ENCODE data around the gene LIG3. TPM values are rescaled to one million over a fixed set of nuclear protein-coding genes. Genes with fewer than 3 reads are reported as not detected.

The LIG3 gene
- total RNA-seq, 1 donor from 2014 or later = 93.3 TPM

DNA sequence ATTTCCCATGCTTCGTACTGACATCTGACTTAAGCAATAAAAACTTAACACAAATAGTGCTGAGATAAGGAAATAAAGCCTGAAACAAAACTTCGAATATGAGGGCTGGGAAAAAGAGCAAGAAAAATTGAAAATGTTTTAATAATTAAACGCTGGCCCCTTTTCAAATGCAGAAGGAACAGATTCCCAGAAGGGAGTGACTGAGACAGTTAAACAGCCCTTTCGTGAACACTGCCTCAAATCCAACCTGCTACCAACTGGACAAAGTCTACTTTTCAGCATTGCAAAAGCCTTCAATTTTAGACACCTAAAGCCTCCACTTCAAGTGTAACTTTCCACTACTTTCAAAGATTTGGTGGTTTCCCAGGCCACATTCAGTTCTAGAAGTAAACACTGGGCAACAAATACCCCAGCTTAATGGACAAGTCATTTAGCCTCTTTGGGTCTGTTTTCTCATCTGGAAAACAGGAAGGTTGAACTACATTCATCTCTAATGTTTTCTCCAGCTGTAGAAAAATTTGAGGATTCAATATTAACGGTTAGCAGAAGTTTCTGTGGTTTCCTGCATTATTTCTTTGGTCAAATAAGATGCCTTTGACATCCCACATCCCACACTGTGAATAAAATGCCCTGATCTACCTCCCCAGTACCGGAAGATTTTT is 71.4 kb downstream of the LIG3 start:
- H3K9me3 Mint-ChIP-seq (ENCODE audit: unreplicated experiment) = no peaks in the 10 kb centered on the region
- DNase-seq = no peak
- H3K4me1 Mint-ChIP-seq (ENCODE audit: low read depth, unreplicated experiment) = no peaks in the 10 kb centered on the region
- no peak overlapping the region for H3K4me3 Mint-ChIP-seq (ENCODE audit: unreplicated experiment)
- no peaks in the 10 kb centered on the region for H3K36me3 Mint-ChIP-seq (ENCODE audit: unreplicated experiment)
- no peaks in the 10 kb centered on the region for H3K27me3 Mint-ChIP-seq (ENCODE audit: unreplicated experiment)
- H3K27ac Mint-ChIP-seq (ENCODE audit: unreplicated experiment) = no peak overlapping the region
- TF ChIP-seq, protein P1, sequence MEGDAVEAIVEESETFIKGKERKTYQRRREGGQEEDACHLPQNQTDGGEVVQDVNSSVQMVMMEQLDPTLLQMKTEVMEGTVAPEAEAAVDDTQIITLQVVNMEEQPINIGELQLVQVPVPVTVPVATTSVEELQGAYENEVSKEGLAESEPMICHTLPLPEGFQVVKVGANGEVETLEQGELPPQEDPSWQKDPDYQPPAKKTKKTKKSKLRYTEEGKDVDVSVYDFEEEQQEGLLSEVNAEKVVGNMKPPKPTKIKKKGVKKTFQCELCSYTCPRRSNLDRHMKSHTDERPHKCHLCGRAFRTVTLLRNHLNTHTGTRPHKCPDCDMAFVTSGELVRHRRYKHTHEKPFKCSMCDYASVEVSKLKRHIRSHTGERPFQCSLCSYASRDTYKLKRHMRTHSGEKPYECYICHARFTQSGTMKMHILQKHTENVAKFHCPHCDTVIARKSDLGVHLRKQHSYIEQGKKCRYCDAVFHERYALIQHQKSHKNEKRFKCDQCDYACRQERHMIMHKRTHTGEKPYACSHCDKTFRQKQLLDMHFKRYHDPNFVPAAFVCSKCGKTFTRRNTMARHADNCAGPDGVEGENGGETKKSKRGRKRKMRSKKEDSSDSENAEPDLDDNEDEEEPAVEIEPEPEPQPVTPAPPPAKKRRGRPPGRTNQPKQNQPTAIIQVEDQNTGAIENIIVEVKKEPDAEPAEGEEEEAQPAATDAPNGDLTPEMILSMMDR (IDR thresholded peaks at IDR 0.05; ENCODE audit: partially characterized antibody, unreplicated experiment) = no peak

DNA sequence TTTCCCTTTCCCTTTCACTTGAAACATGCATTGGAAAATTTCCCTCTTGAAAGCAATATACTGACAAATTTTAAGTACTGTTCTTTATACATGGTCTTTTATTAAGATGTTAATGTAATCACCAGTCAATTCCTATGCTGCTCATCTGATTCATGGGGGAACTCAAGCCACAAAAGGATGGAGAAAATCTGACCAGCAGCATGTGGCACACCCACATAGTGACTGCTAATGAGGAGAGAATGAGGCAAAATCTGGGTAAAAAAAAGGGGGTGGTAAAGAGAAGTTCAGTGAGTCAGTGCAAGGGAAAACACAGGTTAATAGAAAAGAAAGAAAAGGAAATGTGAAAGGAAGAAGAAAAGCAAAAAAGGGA is 71.9 kb downstream of the LIG3 start:
- no peak for DNase-seq
- no peak overlapping the region for H3K4me3 Mint-ChIP-seq (ENCODE audit: unreplicated experiment)
- H3K27me3 Mint-ChIP-seq (ENCODE audit: unreplicated experiment) = no peaks in the 10 kb centered on the region
- H3K36me3 Mint-ChIP-seq (ENCODE audit: unreplicated experiment) = no peaks in the 10 kb centered on the region
- no peaks in the 10 kb centered on the region for H3K4me1 Mint-ChIP-seq (ENCODE audit: low read depth, unreplicated experiment)
- no peak overlapping the region for H3K27ac Mint-ChIP-seq (ENCODE audit: unreplicated experiment)
- TF ChIP-seq, protein P1 (IDR thresholded peaks at IDR 0.05; ENCODE audit: partially characterized antibody, unreplicated experiment) = no peak
- no peaks in the 10 kb centered on the region for H3K9me3 Mint-ChIP-seq (ENCODE audit: unreplicated experiment)

DNA sequence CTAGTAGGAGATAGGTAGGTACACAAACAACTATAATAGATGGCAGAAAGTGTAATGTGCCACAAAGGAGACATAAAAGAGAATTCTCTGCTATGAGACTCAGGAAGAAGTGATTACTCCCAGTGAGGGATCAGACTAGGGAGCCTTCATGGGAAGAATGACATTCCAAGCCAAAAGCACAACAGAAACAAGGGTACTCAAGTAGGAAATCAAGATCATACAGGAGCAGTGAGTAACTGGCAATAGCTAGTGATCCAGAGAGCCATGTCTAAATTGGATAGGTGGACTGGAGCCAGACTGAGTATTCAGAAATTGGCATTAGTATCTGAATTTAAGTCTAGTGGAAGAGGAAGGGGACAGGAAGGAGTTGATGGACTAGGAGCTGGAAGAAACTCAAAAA is 72.5 kb downstream of the LIG3 start:
- Mint-ChIP-seq H3K27me3 (ENCODE audit: unreplicated experiment) (no peaks in the 10 kb centered on the region), H3K27ac (ENCODE audit: unreplicated experiment) (no peak overlapping the region), H3K36me3 (ENCODE audit: unreplicated experiment) (no peaks in the 10 kb centered on the region), H3K4me3 (ENCODE audit: unreplicated experiment) (no peak overlapping the region), H3K4me1 (ENCODE audit: low read depth, unreplicated experiment) (no peaks in the 10 kb centered on the region), H3K9me3 (ENCODE audit: unreplicated experiment) (no peaks in the 10 kb centered on the region)
- TF ChIP-seq, protein P1 (IDR thresholded peaks at IDR 0.05; ENCODE audit: partially characterized antibody, unreplicated experiment) = no peak
- no peak for DNase-seq

DNA sequence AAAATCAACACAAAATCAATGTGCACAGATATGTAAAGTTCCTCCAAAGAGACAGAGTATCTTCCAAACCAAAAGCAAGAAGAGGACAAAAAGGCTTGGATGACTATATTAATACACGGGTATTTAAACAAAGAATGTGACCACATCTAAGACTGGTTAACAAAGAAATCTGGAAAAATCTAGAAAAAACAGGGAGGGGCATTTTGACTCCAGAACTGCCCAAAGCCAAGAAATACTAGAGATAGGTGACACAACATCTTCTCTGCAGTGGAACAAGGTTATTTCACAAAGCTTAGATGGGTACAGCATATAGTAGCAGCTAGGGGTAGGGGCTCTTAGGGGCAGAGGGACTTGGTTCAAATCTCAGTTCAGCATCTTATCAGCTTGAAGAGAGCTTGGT is 72.9 kb downstream of the LIG3 start:
- H3K27me3 Mint-ChIP-seq (ENCODE audit: unreplicated experiment) = no peaks in the 10 kb centered on the region
- H3K4me1 Mint-ChIP-seq (ENCODE audit: low read depth, unreplicated experiment) = no peaks in the 10 kb centered on the region
- H3K36me3 Mint-ChIP-seq (ENCODE audit: unreplicated experiment) = no peaks in the 10 kb centered on the region
- H3K4me3 Mint-ChIP-seq (ENCODE audit: unreplicated experiment) = no peak overlapping the region
- no peak overlapping the region for H3K27ac Mint-ChIP-seq (ENCODE audit: unreplicated experiment)
- no peak for DNase-seq
- no peaks in the 10 kb centered on the region for H3K9me3 Mint-ChIP-seq (ENCODE audit: unreplicated experiment)
- TF ChIP-seq, protein P1 (IDR thresholded peaks at IDR 0.05; ENCODE audit: partially characterized antibody, unreplicated experiment) = no peak

DNA sequence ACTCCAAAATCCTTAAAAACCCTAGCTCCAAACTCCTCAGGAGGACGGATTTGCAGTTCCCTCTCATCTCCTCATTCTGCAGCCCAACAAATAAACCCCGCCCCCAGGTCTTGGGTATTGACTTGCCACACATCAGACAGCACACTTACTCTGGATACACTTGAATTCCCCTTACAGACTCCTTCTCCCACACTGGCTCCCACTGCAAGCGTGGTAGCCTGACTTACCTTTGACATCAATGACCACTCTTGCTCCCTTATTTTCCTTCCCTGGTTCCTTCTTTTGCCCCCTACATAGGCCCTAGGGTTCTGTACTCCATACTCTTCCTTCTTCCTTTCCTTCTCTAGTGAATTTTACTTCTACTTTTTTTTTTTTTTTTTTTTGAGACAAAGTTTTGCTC is 75.7 kb downstream of the LIG3 start:
- no peak for DNase-seq
- Mint-ChIP-seq H3K27ac (ENCODE audit: unreplicated experiment) (no peak overlapping the region), H3K4me3 (ENCODE audit: unreplicated experiment) (no peak overlapping the region), H3K4me1 (ENCODE audit: low read depth, unreplicated experiment) (no peaks in the 10 kb centered on the region), H3K36me3 (ENCODE audit: unreplicated experiment) (no peaks in the 10 kb centered on the region), H3K9me3 (ENCODE audit: unreplicated experiment) (no peaks in the 10 kb centered on the region), H3K27me3 (ENCODE audit: unreplicated experiment) (no peaks in the 10 kb centered on the region)
- TF ChIP-seq, protein P1 (IDR thresholded peaks at IDR 0.05; ENCODE audit: partially characterized antibody, unreplicated experiment) = no peak

Measured in glutamatergic neuron (in vitro differentiated cells).